Body of pancreas (tissue), 4 donors: ENCODE results near the gene RTN4RL2. TPM values are rescaled to one million over a fixed set of nuclear protein-coding genes. Genes with fewer than 3 reads are reported as not detected.
A peak's percentile ranks its signal among the peaks of the same experiment; 100 is the strongest.

Experiments
- ATAC-seq: fragments of 150-250 bp; one replicate; pipeline ENCODE4 v1.9.1; 2016
- DNase-seq, 4 donors: peaks; one replicate each; pipeline ENCODE4 v3.0.0-alpha.2; 2019
- H3K27ac ChIP-seq, 4 donors: fragments of 200-600 bp; sonication (generic); 1 replicate in 3 of 4; 2 replicates in 1 of 4; pipeline versions ENCODE4 v1.5.1 to v1.6.1; 2016 to 2019; ENCODE audit warnings: mild to moderate bottlenecking in 1 of 4, mixed read lengths in 1 of 4, moderate library complexity in 1 of 4
- H3K27me3 ChIP-seq, 2 donors: fragments of 200-600 bp; sonication (generic); one replicate each; pipeline ENCODE4 v1.6.0; 2016; ENCODE audit warnings: mild to moderate bottlenecking in 1 of 2
- H3K36me3 ChIP-seq, 2 donors: fragments of 200-600 bp; sonication (generic); replicated peaks in 1 of 2; 2 replicates each; pipeline ENCODE4 v1.5.1; 2016; ENCODE audit warnings: low read depth in 2 of 2; ENCODE audit not compliant: insufficient read depth in 1 of 2
- H3K4me1 ChIP-seq: fragments of 200-600 bp; sonication (generic); one replicate; pipeline ENCODE4 v1.6.0; 2016
- H3K4me3 ChIP-seq, 2 donors: fragments of 200-600 bp; sonication (generic); 1 replicate in 1 of 2; 2 replicates in 1 of 2; pipeline ENCODE4 v1.5.1; 2016 to 2019
- H3K9me3 ChIP-seq, 3 donors: fragments of 200-600 bp; sonication (generic); 1 replicate in 2 of 3; 2 replicates in 1 of 3; pipeline ENCODE4 v1.5.1; 2016
- CTCF ChIP-seq, 7 experiments: fragments of 450-650 bp in 4 of 7; fragments of 200-600 bp in 3 of 7; sonication (generic) in 3 of 7; IDR thresholded peaks; one replicate each; pipeline ENCODE4 v1.5.1; 2016 to 2019; ENCODE audit warnings: antibody characterized with exemption in 7 of 7
- POLR2A ChIP-seq, 3 donors: fragments of 450-650 bp; IDR thresholded peaks; one replicate each; pipeline ENCODE4 v1.6.1; 2016; ENCODE audit warnings: antibody characterized with exemption in 3 of 3, mild to moderate bottlenecking in 2 of 3
- WGBS, 2 donors: methylation state at CpG; one replicate each; pipeline ENCODE4 v1.1.5; 2017; 5-methylcytosine and 5-hydroxymethylcytosine counted together
- intact Hi-C: fragments of 100-400 bp; cut with DNase I; formaldehyde crosslinking; loops from one replicate; pipeline ENCODE4 v1.15.1; 2023
- total RNA-seq, 2 donors: library from RNA; depleted of rRNA; stranded (reverse); fragments of >200 nt; gene quantifications; one replicate each; pipeline ENCODE4 v1.1.0, GENCODE V29; 2016

Gene RTN4RL2
- total RNA-seq, 2 donors from 2014 or later = 0.99 to 3.4 TPM

GRCh38 chr11:57502376-57502775 lies 42.0 kb downstream of the RTN4RL2 start:
- no peaks in the 10 kb centered on the region for H3K36me3 ChIP-seq
- no peak overlapping the region for H3K4me3 ChIP-seq
- ATAC-seq (peak; percentile 10), DNase-seq (peak; percentile 48 to 70 (median 68))
- peak overlapping the region; percentile 79 to 93 (median 92) for H3K27ac ChIP-seq
- TF ChIP-seq CTCF (IDR thresholded peaks at IDR 0.05) (no peak), POLR2A (IDR thresholded peaks at IDR 0.05) (no peak)
- WGBS, 2 donors = 36% methylated on average over 3 of the region's 3 CpGs
- peaks cover 96% of the 10 kb centered on the region for H3K4me1 ChIP-seq
- no peaks in the 10 kb centered on the region for H3K27me3 ChIP-seq
- intact Hi-C loops = no loop called here
- H3K9me3 ChIP-seq = no peaks in the 10 kb centered on the region

- no peaks in the 10 kb centered on the region for H3K27me3 ChIP-seq
- ATAC-seq (no peak), DNase-seq (no peak)
- H3K4me3 ChIP-seq = no peak overlapping the region
- no peaks in the 10 kb centered on the region for H3K36me3 ChIP-seq
- peaks cover 95% of the 10 kb centered on the region for H3K4me1 ChIP-seq
- TF ChIP-seq POLR2A (IDR thresholded peaks at IDR 0.05) (no peak), CTCF (IDR thresholded peaks at IDR 0.05) (no peak)
- intact Hi-C loops = no loop called here
- peak overlapping the region; percentile 68 to 93 (median 92) for H3K27ac ChIP-seq
- H3K9me3 ChIP-seq = no peaks in the 10 kb centered on the region
Observed at GRCh38 chr11:57502870-57503269, 42.5 kb downstream of the RTN4RL2 start.

- TF ChIP-seq CTCF (IDR thresholded peaks at IDR 0.05) = no peak
- no peak for DNase-seq
- Histone ChIP-seq H3K9me3 (no peaks in the 10 kb centered on the region), H3K4me1 (peaks cover 93% of the 10 kb centered on the region), H3K27ac (peak overlapping the region in 3 of 4 donors; percentile 39 to 93 (median 90)), H3K27me3 (no peaks in the 10 kb centered on the region), H3K4me3 (no peak overlapping the region), H3K36me3 (no peaks in the 10 kb centered on the region)
- ATAC-seq = no peak
- intact Hi-C loops = no loop called here
- WGBS, 2 donors = 44 to 52% methylated on average over 4 of the region's 4 CpGs
Observed at GRCh38 chr11:57504511-57504910, 44.2 kb downstream of the RTN4RL2 start.

- intact Hi-C loops = no loop called here
- no peak for TF ChIP-seq CTCF (IDR thresholded peaks at IDR 0.05)
- TF ChIP-seq POLR2A (IDR thresholded peaks at IDR 0.05) = no peak
- Histone ChIP-seq H3K36me3 (no peaks in the 10 kb centered on the region), H3K27ac (peak overlapping the region in 1 of 4 donors; percentile 32), H3K9me3 (no peaks in the 10 kb centered on the region), H3K27me3 (no peaks in the 10 kb centered on the region), H3K4me3 (no peak overlapping the region), H3K4me1 (peaks cover 86% of the 10 kb centered on the region)
- ATAC-seq (no peak), DNase-seq (no peak)
- 50 to 67% methylated on average over 1 of the region's 1 CpG for WGBS, 2 donors
Observed at GRCh38 chr11:57506522-57506921, 46.2 kb downstream of the RTN4RL2 start.

GRCh38 chr11:57508341-57509170 lies 48.2 kb downstream of the RTN4RL2 start:
- H3K27me3 ChIP-seq = no peaks in the 10 kb centered on the region
- DNase-seq (no peak), ATAC-seq (peak; percentile 16)
- no peaks in the 10 kb centered on the region for H3K9me3 ChIP-seq
- 43 to 58% methylated on average over 7 of the region's 7 CpGs for WGBS, 2 donors
- peaks cover 80% of the 10 kb centered on the region for H3K4me1 ChIP-seq
- intact Hi-C loops = no loop called here
- peak overlapping the region in 3 of 4 donors; percentile 0 to 69 (median 46) for H3K27ac ChIP-seq
- TF ChIP-seq CTCF (IDR thresholded peaks at IDR 0.05) (no peak), POLR2A (IDR thresholded peaks at IDR 0.05) (no peak)
- H3K36me3 ChIP-seq = no peaks in the 10 kb centered on the region
- H3K4me3 ChIP-seq = no peak overlapping the region
